AG09309 (cell line): ENCODE data around the gene LYRM4.

ENCODE experiments used
- DNase-seq: peaks from one replicate; pipeline ENCODE4 v3.0.0-alpha.2; 2010; ENCODE audit warnings: low read depth
- H3K4me3 ChIP-seq: 2 replicates; pipeline ENCODE4 v1.5.1; 2011; ENCODE audit warnings: mild to moderate bottlenecking, low read depth, low read length, moderate library complexity; ENCODE audit not compliant: control insufficient read depth
- TF ChIP-seq, protein P1 (sequence below): IDR thresholded peaks from 2 replicates; pipeline ENCODE4 v1.5.1; 2011; ENCODE audit warnings: mild to moderate bottlenecking, low read depth, low read length, inconsistent platforms; ENCODE audit not compliant: insufficient read depth, control insufficient read depth; ENCODE audit errors: missing control alignments

The LYRM4 gene

DNA sequence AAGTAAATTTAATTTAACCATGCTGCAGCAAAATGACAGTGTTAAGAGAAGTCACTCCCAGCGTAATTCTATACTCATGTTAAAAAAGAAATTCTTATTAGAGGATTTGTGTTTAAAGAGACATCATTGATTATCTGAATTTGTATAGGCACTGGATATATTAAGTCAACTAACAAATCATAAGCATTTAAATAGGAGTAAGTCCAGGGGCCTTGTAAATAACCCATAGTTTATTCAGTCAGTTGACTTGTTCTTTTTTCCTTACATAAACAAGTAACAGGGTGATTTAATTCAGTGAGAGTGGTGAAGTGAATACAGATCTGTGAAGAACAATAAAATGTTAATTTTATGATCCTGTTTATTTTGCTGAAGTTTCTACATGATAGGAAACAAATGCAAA is 22.4 kb downstream of the LYRM4 start:
- H3K4me3 ChIP-seq = no peak overlapping the region
- no peak for DNase-seq
- TF ChIP-seq, protein P1, sequence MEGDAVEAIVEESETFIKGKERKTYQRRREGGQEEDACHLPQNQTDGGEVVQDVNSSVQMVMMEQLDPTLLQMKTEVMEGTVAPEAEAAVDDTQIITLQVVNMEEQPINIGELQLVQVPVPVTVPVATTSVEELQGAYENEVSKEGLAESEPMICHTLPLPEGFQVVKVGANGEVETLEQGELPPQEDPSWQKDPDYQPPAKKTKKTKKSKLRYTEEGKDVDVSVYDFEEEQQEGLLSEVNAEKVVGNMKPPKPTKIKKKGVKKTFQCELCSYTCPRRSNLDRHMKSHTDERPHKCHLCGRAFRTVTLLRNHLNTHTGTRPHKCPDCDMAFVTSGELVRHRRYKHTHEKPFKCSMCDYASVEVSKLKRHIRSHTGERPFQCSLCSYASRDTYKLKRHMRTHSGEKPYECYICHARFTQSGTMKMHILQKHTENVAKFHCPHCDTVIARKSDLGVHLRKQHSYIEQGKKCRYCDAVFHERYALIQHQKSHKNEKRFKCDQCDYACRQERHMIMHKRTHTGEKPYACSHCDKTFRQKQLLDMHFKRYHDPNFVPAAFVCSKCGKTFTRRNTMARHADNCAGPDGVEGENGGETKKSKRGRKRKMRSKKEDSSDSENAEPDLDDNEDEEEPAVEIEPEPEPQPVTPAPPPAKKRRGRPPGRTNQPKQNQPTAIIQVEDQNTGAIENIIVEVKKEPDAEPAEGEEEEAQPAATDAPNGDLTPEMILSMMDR = no peak

DNA sequence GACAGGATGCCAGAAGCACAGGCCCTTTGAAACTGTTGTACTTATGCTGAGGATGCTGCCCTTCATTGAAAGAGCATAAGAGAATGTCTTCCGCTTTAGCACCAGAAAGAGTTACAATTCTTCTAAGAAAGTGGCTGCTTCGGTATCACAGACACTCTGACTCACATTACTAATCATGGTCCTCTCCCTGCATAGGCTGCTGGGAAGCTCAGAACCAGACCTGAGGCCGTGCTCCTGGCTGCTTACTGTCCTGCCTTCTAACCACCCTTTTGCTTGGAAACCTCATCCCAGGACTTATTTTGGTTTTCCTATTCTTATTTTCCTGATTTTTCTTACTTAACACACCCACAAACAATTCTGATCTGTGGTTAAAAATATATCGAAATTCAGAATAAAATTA is 22.9 kb downstream of the LYRM4 start:
- TF ChIP-seq, protein P1 = no peak
- no peak overlapping the region for H3K4me3 ChIP-seq
- no peak for DNase-seq

DNA sequence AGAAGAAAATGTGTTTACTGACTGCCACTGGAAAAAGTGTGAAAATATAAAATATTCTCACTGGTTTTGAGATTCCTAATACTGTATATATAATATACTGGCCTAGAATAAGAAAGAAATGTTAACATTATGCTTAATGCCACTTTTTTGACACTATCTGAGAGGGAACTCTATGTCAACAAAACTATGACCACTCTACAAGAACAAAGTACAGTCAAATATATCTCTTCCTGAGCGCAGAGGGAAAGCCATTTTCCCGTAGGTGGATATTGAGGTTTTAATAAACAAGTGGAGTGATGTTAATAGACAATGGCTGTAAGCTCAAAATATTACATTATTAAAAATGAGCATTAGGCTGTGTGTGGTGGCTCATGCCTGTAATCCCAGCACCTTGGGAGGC is 24.9 kb downstream of the LYRM4 start:
- H3K4me3 ChIP-seq = no peak overlapping the region
- DNase-seq = no peak
- TF ChIP-seq, protein P1 = no peak

DNA sequence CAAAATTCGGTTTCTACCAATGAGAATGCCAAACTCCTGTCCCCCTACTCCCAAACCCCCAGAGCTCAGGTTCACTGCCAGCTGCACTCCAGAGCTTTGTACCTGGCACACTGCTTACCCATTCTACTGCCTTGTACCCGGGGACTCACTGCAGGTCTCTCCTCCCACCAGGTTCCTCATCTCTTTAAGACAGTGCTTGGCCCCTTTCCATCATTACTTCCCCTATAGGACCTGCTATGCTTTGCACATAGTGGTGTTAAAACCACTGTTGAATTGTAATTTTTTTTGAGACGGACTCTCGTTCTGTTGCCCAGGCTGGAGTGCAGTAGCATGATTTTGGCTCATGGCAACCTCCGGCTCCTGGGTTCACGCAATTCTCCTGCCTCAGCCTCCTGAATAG is 25.9 kb downstream of the LYRM4 start:
- H3K4me3 ChIP-seq = no peak overlapping the region
- TF ChIP-seq, protein P1 = no peak
- no peak for DNase-seq

DNA sequence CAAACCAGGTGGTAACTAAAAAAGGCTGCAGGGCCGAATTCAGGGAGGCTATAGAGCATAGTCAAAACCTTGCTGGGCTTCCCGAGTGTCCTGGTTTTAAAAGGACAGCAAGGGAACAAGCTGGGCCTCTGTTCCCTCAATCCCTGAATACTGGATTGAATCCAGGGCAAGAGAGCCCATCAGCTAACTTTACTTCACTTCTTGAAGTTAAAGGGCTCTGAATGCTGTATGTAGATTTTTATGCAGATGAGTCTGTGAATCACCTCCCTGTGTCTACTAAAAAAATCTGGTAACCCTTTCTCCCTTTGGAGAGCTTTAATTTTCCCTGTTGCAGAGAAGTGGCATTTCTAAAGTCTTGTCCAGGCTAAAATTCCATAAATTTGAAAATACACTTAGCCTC is 29.5 kb downstream of the LYRM4 start:
- TF ChIP-seq, protein P1 = no peak
- no peak for DNase-seq
- no peak overlapping the region for H3K4me3 ChIP-seq

DNA sequence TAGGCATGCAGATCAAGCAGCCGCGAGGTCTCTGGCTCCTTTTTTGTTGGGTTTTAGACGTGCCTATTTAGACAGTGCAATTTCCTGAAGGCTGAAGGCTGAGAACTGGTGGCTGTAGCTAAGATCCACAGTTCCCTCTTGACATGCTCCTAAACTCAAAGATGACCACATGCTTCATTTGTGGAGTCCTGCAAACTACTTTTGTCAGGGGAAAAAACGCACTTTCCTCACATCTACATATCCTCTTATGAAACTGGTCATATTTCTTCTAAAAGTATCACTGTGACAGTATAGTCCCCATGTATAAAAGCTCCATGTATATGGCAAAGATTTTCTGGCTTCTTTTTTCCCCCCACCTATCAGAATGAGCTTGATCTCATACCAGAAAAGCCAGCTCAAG is 30.7 kb downstream of the LYRM4 start:
- no peak overlapping the region for H3K4me3 ChIP-seq
- DNase-seq = no peak
- TF ChIP-seq, protein P1 = no peak

DNA sequence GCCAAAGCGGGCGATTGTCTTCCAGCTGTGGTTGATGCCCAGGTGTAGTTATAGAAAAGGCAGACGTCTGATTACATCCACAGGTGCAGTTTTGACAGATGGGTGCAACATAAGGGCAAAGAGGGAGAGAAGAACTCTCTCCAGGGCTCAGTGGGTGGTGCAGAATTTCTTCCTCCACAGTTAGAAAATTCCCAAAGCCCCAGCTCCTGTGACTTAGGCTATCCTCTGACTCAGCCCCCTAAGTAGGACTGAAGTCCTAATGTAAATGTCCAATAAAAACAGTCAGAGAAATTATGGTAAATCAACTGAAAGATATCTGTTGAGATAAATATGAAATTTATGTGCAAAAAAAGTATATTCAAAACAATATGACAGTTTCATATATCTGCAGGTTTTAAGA is 31.4 kb downstream of the LYRM4 start:
- H3K4me3 ChIP-seq = no peak overlapping the region
- no peak for DNase-seq
- TF ChIP-seq, protein P1 = no peak
